Natural killer cell (primary cell): Measurements from ENCODE around the gene RFNG. TPM values are rescaled to one million over a fixed set of nuclear protein-coding genes. Genes with fewer than 3 reads are reported as not detected.

Experiments
- ATAC-seq, 3 donors: fragments of 150-1000 bp in 2 of 3; fragments of 200-7000 bp in 1 of 3; cut with Tn5 transposase; 1 replicate in 1 of 3; 2 replicates in 2 of 3; pipeline ENCODE4 v1.10.0; 2021; ENCODE audit warnings: mild to moderate bottlenecking in 2 of 3, moderate library complexity in 2 of 3
- DNase-seq, 2 donors: peaks; one replicate each; pipeline versions ENCODE4 v3.0.0 to v3.0.0-alpha.2; 2013 to 2021; ENCODE audit warnings: mixed read lengths in 1 of 2
- H3K27ac ChIP-seq: one replicate; pipeline ENCODE4 v1.5.1; 2013; ENCODE audit warnings: mild to moderate bottlenecking, low read length
- H3K27me3 ChIP-seq: one replicate; pipeline ENCODE4 v1.6.1; 2013; ENCODE audit warnings: low read length; ENCODE audit not compliant: control insufficient read depth, insufficient read depth
- H3K36me3 ChIP-seq: one replicate; pipeline ENCODE4 v1.6.1; 2013; ENCODE audit warnings: low read length; ENCODE audit not compliant: control insufficient read depth, insufficient read depth
- H3K4me1 ChIP-seq: one replicate; pipeline ENCODE4 v1.6.1; 2013; ENCODE audit warnings: low read length; ENCODE audit not compliant: control insufficient read depth, insufficient read depth
- H3K4me3 ChIP-seq: one replicate; pipeline ENCODE4 v1.5.1; 2013; ENCODE audit warnings: low read length
- H3K9me3 ChIP-seq: one replicate; pipeline ENCODE4 v1.6.1; 2013; ENCODE audit warnings: low read length; ENCODE audit not compliant: control insufficient read depth, insufficient read depth
- H3K27ac Mint-ChIP-seq, 2 donors: one replicate each; pipeline ENCODE4 v1.8.0; 2022; ENCODE audit warnings: mild to moderate bottlenecking in 2 of 2, mixed read lengths in 2 of 2, moderate library complexity in 1 of 2
- H3K27me3 Mint-ChIP-seq, 2 donors: one replicate each; pipeline ENCODE4 v1.8.0; 2022; ENCODE audit warnings: low read depth in 2 of 2, mixed read lengths in 2 of 2
- H3K36me3 Mint-ChIP-seq: one replicate; pipeline ENCODE4 v1.8.0; 2022; ENCODE audit warnings: mixed read lengths
- H3K4me1 Mint-ChIP-seq, 2 donors: one replicate each; pipeline ENCODE4 v1.8.0; 2022; ENCODE audit warnings: mixed read lengths in 2 of 2
- H3K4me3 Mint-ChIP-seq: one replicate; pipeline ENCODE4 v1.8.0; 2022; ENCODE audit warnings: mild to moderate bottlenecking, moderate library complexity, mixed read lengths
- H3K9me3 Mint-ChIP-seq, 2 donors: one replicate each; pipeline ENCODE4 v1.8.0; 2022; ENCODE audit warnings: mixed read lengths in 2 of 2
- CTCF ChIP-seq: fragments of 200-600 bp; IDR thresholded peaks from one replicate; pipeline ENCODE4 v1.8.0; 2022; ENCODE audit warnings: antibody characterized with exemption
- WGBS: methylation state at CpG from one replicate; pipeline ENCODE4 v1.1.7; 2013; ENCODE audit warnings: missing lambda C conversion rate; ENCODE audit not compliant: insufficient coverage; 5-methylcytosine and 5-hydroxymethylcytosine counted together
- intact Hi-C: fragments of 100-400 bp; cut with micrococcal nuclease; formaldehyde crosslinking; loops from one replicate; pipeline ENCODE4 v1.14.2; 2022
- total RNA-seq, 4 donors: library from RNA; stranded (reverse); fragments of 120-200 nt in 1 of 4; gene quantifications; one replicate each; pipeline versions ENCODE4 v1.2.3 to v1.2.4, GENCODE V29; 2013 to 2022

The RFNG gene
- total RNA-seq, 3 donors from 2014 or later (not counting 1 experiment from before 2014, with no cell fraction given), result 22.7 to 26.7 (median 23.2) TPM

GRCh38 chr17:82097184-82097918 lies 45.7 kb upstream of the RFNG start:
- H3K27me3 Mint-ChIP-seq, result no peaks in the 10 kb centered on the region
- H3K27ac ChIP-seq, result peak overlapping the region; percentile 66
- peak overlapping the region; percentile 42 for H3K4me3 ChIP-seq
- DNase-seq, result peak in 1 of 2 donors; percentile 39
- H3K9me3 ChIP-seq, result no peaks in the 10 kb centered on the region
- intact Hi-C loops, result loop anchor here (10.0 kb wide), 1 partner anchor 223 kb away; the partner anchor contains the start of gene ARHGDIA
- peaks cover 23% of the 10 kb centered on the region for H3K4me1 ChIP-seq
- no peaks in the 10 kb centered on the region for H3K9me3 Mint-ChIP-seq
- peaks cover 26% of the 10 kb centered on the region for H3K36me3 ChIP-seq
- TF ChIP-seq CTCF, result no peak
- no peak for ATAC-seq
- H3K36me3 Mint-ChIP-seq, result no peaks in the 10 kb centered on the region
- WGBS, result 2% methylated on average over 77 of the region's 77 CpGs
- H3K27ac Mint-ChIP-seq, result peak overlapping the region in 1 of 2 donors; percentile 72
- H3K4me3 Mint-ChIP-seq, result peak overlapping the region; percentile 83
- H3K4me1 Mint-ChIP-seq, result peaks cover 0 to 4% of the 10 kb centered on the region in 2 donors
- no peaks in the 10 kb centered on the region for H3K27me3 ChIP-seq

GRCh38 chr17:82096709-82097183 lies 45.1 kb upstream of the RFNG start:
- no peaks in the 10 kb centered on the region for H3K9me3 ChIP-seq
- no peak for TF ChIP-seq CTCF
- H3K4me1 ChIP-seq, result peaks cover 23% of the 10 kb centered on the region
- intact Hi-C loops, result loop anchor here (10.0 kb wide), 1 partner anchor 222 kb away; the partner anchor contains the start of gene ARHGDIA
- DNase-seq (no peak), ATAC-seq (no peak)
- Mint-ChIP-seq H3K4me1 (peaks cover 0 to 4% of the 10 kb centered on the region in 2 donors), H3K27me3 (no peaks in the 10 kb centered on the region), H3K27ac (no peak overlapping the region), H3K36me3 (no peaks in the 10 kb centered on the region), H3K4me3 (peak overlapping the region; percentile 63), H3K9me3 (no peaks in the 10 kb centered on the region)
- no peaks in the 10 kb centered on the region for H3K27me3 ChIP-seq
- 79% methylated on average over 8 of the region's 8 CpGs for WGBS
- H3K4me3 ChIP-seq, result peak overlapping the region; percentile 32
- no peak overlapping the region for H3K27ac ChIP-seq
- H3K36me3 ChIP-seq, result peaks cover 31% of the 10 kb centered on the region

GRCh38 chr17:82095777-82096708 lies 44.4 kb upstream of the RFNG start:
- Mint-ChIP-seq H3K9me3 (no peaks in the 10 kb centered on the region), H3K4me1 (peaks cover 0 to 4% of the 10 kb centered on the region in 2 donors), H3K4me3 (peak overlapping the region; percentile 59), H3K27ac (no peak overlapping the region), H3K27me3 (no peaks in the 10 kb centered on the region), H3K36me3 (no peaks in the 10 kb centered on the region)
- no peaks in the 10 kb centered on the region for H3K9me3 ChIP-seq
- H3K36me3 ChIP-seq, result peaks cover 35% of the 10 kb centered on the region
- intact Hi-C loops, result loop anchor here (10.0 kb wide), 1 partner anchor 221 kb away; the partner anchor contains the start of gene ARHGDIA
- H3K27me3 ChIP-seq, result no peaks in the 10 kb centered on the region
- no peak overlapping the region for H3K27ac ChIP-seq
- no peak for TF ChIP-seq CTCF
- H3K4me1 ChIP-seq, result peaks cover 23% of the 10 kb centered on the region
- DNase-seq (no peak), ATAC-seq (no peak)
- 97% methylated on average over 35 of the region's 35 CpGs for WGBS
- no peak overlapping the region for H3K4me3 ChIP-seq
